T-helper 2 cell (primary cell): Measurements from ENCODE around the gene ANGPT4.
"Not testable (repeated sequence)": the region's sequence is repeated elsewhere in the genome, so short reads cannot be mapped to it uniquely, and the experiment has no call there.

Experiments
- DNase-seq, 5 experiments: peaks; one replicate each; pipeline versions ENCODE4 v3.0.0 to v3.0.0-alpha.2; 2012 to 2022

Gene ANGPT4

DNA sequence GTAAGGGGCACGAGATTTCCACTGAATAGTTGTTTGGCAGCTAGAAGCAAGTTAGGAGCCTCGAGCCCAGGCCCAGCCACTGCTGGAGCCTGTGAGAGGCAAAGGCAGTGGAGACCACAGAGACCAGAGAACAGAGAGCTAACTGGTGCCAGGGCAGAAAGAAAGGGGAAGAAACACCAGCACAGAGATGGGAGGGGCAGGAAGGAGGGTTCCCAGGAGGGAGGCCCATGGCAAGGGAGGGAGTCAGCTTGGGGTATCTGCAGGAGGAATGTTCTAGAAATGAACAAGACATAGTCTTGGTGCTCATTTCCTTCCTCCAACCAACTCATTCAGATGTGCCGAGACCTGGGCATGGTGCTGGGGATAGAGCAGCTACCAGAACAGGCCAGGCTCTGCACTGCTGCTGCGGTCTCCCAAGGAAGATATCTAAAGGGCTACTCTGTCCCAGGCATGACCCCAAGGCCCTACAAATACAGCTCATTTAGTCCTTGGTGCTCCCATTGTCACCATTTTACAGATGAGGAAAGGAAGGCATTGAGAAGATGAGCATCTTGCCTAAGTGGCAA is 10.7 kb downstream of the ANGPT4 start:
- no peak for DNase-seq

DNA sequence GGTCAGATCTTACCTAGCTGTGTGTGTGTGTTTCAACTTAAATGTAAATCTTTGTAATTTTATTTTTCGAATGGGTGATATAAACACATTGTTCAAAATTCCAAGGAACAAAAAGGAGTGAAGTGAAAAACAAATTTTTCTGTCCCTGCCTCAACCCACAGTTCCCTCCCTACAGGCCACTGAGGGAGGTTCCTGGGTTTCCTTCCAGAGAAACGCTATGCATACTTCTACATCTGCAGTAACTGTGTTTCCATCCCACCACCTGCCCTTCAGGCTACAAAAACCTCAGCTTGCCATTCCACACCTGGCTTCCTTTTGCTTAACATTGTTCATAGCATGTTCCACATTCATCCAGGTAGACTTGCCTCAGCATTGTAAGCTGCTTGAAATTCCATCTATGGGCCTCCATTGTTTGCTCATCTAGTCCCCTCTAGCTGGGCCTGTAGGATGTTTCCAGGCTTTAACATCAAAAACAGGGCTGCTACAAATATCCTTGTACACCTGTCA is 12.0 kb downstream of the ANGPT4 start:
- no peak for DNase-seq

DNA sequence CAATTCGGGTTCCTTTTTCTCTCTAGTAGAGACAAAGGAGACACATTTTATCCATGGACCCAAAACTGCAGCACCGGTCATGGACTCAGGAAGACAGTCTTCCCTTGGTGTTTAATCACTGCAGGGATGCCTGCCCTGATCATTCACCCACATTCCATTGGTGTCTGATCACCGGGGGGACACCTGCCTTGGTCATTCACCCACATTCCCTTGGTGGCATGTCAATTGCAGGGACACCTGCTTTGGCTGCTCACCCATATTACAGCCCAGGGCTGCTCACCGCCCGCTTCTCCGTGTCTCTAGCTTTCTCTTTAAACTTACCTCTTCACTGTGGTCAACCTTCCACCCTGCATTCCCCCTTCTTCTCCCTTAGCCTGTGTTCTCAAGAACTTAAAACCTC is 18.7 kb downstream of the ANGPT4 start:
- not testable (repeated sequence) for DNase-seq

DNA sequence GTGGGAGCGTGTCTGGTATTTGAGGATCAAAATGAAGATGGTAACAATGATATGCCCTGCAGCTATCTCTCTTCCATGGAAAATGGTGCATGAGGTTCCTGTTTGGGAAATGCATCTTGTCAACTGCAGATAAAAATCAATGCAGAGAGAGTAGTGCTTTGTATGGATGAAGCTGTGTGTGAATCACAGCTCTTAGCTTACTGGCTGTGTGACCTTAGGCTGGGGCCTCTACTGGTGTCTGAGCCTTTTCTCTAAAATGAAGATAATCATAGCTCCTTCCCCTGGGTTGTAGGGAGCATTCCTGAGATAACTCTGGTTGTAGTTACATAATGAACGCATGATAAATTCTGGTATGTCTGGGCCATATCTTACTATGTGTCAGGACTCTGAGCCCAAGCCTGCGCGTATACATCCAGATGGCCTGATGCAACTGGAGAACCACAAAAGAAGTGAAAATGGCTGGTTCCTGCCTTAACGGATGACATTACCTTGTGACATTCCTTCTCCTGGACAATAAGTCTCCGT is 19.6 kb downstream of the ANGPT4 start:
- no peak for DNase-seq

DNA sequence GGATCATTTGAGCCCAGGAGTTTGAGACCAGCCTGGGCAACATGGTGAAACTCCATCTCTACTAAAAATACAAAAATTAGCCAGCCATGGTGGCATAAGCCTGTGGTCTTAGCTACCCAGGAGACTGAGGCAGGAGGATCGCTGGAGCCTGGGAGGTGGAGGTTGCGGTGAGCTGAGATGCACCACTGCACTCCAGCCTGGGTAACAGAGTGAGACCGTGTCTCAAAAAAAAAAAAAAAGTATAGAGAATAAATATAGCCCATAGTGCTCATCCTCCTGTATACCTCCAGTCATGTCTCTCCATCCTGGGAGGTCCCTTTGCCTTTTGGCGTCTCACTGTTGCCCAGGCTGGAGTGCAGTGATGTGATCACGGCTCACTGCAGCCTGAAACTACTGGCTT is 23.8 kb downstream of the ANGPT4 start:
- not testable (repeated sequence) for DNase-seq

DNA sequence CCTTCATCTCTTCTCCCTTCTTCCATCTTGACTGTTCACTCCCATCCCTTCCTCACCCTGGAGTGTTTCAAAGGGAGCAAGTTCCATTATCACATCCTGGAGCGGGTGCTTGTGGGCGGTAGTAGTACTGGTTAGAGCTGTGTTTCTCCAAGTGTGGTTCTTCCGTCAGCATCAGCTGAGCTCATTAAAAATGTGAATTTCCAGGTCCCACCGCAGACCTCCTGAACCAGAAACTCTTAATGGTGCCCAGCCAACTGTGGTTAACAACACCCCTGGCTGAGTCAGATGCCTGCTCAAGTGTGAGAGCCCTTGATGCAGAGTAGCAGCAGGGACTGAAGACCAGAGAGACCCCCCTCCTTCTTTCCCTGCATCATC is 24.4 kb downstream of the ANGPT4 start:
- no peak for DNase-seq

DNA sequence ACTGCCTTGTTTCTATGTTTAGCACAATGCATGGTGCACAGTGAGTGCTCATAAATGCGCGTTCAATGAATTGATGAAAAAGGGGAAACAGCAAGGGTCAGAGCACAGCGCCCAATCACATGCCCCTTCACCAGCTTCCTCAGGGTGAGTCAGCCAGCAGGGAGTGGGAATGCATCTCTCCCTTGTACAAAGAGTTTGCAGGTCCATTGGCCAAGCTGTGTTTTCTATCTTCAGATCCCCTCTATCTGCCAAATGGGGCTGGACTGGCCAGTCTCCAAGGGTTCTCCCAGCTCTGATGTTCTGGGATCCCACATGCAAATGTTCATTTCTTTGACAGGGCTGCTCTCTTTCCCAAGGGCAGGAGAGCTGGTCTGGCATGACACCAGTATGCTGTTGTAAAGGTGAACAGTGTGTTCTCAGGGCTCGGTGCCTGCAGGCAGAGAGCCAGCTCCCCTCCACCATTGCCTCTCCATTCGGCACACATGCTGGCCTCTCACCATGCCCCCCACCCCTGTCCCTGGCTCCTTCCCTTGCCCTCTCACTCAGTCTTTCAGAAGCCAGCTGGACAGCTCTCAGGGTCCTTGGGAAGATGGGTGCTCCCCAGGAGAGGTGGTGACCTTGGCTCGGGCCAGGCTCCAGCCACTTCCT is 25.0 kb downstream of the ANGPT4 start:
- DNase-seq = no peak

DNA sequence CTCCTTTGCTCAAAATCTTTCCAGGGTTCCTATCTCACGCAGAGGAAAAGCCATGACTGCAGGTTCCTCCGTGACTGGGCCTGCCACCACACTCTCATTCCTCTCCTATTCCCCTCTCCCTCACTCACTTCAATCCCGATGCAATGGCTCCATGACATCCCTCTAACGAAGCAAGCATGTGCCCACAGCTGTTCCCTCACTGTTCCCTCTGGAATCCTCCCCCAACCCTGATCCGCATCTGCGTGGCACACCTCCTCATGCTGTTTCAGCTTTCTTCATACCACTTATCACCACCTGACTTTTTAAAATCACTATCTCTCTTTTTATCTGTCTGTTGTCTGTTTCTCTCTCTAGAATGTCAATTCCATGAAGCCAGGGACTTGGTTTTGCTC is 25.5 kb downstream of the ANGPT4 start:
- DNase-seq = no peak

DNA sequence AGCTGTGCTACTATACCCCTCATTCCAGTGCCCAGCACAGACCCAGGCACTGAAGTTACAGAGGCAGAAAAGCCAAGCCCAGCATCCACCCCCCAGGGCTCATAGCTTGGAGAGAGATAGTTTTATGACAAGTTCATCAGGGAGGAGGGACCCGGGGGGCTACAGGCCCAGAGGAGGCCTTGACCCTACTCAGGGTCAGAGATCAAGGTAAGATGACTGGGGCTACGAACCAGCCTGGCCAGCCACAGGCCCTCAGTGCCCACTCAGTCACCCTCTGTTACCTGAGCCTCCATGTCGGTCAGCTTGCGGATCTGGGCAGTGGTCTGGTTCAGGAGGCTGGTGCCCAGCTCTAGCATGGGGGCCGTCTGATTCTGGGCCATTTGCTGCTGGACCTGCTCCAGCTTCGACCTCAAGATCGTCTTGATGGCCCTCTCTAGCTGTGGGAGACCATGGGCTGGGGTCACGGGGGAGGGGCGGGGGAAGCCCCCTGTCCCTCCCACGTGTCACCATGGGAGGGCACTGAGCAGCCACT is 26.1 kb downstream of the ANGPT4 start:
- no peak for DNase-seq

DNA sequence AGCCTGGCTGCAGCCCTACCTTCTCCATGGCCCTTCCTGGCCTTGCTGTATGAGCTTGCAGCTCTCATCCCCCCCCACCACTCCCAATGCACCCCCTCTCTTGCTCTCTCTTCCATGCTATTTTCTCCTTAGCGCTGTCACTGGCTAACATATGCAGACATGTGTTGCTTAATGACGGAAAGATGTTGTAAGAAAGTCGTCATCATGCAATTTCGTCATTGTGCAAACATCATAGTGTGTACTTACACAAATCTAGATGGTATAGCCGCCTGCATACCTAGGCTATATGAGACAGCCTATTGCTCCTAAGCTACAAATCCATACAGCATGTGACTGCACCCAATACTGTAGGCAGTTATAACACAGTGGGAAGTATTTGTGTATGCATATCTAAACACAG is 27.0 kb downstream of the ANGPT4 start:
- no peak for DNase-seq

DNA sequence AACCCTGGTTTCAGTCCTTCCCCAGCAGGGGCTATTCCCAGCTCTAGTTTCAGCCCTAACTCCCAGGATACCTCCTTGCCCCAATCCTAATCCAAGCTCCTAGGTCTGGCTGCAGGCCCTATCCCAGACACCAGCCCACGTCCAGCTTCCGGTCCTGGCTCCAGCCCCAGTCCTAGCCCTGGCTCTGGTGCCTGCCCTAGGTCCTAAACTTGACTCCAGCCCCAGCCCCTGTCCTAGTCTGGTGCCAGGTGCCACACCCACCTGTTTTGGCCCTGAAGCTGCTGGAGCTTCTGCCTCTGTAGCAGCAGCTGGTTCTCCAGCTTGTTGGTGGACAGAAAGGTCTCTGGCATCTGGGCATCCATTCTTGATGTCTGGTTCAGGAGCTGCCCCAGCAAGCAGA is 28.1 kb downstream of the ANGPT4 start:
- DNase-seq = no peak

DNA sequence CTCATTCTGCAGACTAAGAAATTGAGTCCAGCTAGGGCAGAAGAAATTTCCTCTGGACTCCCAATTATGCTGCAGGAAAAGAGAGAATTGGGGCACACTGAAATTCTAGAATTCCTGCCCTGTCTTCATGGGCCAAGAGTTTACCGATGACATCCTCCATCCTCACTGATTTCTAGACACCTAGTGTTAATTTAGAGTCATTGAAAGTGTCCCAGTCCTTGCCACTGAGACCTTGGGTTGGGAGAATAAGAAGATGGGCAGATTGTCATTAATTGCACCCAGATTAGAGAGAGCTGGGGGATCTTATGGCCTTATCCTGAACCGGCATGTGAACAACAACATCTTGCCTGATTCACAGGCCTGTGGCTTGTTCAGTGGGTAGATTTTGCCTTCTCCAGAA is 29.0 kb downstream of the ANGPT4 start:
- no peak for DNase-seq

DNA sequence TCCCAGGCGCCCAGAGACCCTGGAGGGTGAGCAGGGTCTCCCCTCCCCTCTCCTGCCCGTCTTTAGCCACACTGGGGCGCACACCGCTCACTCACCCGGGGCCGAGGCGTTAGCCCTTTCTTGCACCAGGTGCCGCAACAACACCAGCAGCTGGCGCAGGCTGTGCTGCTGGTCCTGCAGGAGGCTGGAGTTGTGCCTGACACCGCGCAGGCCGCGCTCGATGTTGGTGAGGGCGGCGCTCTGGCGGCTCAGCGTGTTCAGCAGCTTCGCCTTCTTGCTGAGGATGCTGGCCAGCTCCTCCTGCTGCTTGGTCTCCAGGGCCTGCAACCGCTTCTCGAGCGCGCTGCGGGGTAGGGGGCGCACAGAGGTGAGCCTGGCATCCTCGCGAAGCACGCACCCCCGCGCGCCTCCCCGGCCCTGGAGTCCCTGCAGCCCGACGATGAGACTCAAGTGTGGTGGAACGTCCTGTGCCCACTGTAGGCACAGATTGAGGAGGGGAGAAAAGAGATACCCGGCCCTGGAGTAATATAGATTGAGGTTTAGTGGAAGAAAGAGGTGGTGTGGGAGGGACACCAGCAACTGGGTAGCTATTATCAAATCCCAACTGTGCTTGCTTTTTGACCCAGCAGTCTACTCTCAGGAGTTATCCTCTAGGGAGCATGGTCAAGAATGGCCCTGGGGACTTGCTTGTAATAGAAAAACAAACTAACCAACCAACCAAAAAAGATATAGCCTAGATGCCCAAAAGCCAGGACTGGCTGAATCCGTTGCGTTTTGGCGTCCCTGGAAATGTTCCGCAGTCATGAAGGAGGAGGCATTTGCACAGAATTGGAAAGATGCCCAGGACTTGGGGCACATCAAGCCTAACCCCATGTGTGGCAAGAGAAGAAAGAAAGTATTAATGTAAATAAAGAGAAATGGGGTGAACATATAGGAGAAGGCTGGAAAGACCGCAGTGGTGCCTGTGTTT is 30.9 kb downstream of the ANGPT4 start:
- peak in 1 of 5 experiments; percentile 29 for DNase-seq

DNA sequence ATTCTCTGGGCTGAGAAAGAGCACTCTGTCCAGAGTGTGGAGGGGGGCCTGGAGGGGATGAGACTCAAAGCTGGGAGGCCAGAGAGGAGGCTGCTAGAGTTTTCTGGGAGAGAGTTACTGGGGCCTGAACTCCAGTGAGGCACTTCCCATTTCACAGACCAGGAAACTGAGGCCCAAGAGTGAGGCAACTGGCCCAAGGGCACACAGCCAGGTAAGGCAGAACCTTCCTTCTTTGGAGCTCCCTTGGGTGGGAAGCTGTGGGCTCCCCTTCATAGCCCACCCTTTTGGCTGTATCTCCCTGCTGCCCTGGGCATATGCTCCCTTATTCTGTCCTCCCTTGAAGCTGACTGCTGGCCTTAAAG is 34.4 kb downstream of the ANGPT4 start:
- no peak for DNase-seq

DNA sequence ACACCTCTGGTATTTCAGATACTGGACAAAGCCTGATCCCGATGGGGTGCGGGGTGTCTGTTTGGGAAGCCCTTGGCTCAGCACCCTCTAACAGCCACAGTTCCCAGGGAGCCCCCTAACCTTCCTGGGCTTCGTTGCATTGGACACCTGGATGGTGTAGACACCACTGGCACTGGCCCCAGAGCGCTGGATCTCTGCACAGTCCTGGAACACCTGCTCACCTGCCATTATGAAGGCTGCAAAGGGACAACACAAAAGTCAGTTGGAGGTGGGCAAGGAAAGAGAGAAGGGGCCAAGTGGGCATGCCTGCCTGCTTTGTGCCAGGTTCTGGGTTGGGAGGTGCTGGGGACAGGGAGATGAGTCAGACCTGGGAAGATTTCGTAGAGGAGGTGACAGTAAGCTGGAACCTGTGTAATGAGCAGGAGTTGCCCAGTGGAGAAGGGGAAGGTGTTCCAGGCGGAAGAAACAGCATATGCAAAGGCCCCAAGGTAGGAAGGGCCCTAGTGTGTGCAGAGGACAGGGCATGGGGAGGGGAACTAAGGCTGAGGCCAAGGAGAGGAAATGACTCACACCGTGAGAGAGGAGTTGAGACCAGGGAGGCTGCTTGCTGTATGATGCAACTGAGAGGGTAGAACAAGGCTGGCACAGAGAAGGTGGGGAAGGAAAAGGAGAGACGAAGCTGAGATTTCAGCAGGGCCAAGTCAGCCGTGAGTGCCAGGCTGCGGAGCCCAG is 34.9 kb downstream of the ANGPT4 start:
- DNase-seq = peak in 2 of 5 experiments; percentile 9 to 57

DNA sequence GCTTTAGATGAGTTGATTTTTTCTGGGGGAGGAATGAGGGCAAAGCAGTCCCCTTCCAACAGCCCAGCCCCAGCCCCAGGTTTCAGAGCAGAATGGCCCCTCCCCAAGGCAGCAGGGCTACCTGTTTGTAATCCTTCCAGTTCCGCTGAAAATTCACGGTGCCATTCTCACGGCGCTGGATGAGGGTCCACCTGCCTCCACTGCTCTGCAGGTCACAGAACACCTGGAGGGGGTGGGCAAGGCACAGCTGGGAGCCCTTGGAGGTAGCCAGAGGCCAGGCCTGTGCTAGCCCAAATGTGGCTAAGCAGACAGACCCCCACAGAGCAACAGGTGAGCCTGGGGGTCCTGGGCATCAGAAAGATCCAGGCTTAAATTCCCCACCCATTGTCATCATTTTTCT is 36.5 kb downstream of the ANGPT4 start:
- DNase-seq = no peak

DNA sequence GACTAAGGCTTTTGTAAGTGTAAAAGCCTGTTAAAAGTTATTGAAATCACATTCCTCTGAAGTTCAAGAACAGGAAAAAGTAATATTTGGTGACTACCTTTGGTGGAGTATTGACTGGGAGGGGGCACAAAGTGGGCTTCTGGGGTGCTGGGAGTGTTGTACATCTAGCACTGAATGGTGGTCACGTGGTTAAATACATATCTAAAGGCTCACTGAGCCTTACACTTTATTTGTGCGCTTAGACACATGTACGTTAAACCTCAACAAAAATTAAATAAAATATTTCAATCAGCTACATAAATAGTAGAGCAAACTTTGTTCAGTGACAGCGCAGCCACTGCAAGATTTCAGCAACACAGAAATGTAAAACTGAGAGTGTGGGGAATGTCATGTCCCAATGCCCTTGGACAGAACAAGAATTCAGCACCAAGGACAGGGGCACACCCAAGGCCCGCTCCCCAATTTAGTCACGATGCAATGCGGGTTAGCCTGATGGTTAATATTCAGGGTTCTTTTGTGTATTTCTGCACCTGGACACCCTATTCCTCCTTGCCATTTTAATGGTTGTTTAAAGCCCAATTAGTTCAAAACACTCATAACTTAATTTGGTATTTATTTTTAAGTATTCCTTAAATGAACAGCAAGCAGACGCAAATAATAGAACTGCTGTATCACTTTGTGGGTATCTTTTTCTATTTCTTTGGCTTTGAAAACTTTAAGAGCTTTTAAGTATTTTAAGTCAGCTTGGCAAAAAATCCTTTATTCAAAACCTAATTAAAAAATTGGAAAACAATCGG is 37.4 kb downstream of the ANGPT4 start:
- DNase-seq = peak in 1 of 5 experiments; percentile 18

DNA sequence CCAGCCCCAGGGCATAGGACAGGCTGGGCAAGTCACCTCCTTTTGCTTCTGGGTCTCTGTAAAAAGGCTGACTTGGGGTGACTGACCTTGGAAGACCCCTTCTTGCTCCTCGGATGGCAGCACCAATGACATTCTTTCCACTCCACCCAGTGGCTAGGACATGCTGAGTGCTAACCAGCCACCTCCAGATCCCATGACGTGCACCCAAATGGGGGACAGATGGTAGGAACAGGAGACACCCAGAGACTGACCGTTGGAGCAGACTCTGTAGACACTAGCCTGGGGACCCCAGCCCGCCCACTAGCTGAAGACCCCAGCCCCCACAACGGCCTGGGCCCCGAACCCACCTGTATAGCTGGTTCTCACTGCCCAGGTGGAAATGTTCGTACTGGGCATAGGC is 38.3 kb downstream of the ANGPT4 start:
- no peak for DNase-seq

DNA sequence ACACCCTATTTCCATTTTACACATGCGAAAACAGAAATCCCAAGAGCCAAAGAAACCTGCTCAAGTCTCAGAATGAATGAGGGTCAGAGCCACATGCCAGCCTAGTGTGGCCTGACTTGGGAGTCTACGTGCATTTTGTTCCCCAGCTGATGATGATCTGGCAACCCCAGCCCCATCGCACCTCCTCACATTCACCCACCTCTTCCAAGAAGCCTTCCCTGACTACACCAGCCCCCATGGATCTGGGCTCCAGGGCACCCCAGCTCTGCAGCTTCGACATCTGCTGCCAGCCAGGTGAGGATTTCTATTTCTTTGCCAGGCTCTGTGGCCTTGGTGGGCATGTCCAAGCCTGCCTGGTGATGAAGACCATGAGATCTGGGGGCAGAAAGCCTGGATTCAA is 41.0 kb downstream of the ANGPT4 start:
- no peak for DNase-seq

DNA sequence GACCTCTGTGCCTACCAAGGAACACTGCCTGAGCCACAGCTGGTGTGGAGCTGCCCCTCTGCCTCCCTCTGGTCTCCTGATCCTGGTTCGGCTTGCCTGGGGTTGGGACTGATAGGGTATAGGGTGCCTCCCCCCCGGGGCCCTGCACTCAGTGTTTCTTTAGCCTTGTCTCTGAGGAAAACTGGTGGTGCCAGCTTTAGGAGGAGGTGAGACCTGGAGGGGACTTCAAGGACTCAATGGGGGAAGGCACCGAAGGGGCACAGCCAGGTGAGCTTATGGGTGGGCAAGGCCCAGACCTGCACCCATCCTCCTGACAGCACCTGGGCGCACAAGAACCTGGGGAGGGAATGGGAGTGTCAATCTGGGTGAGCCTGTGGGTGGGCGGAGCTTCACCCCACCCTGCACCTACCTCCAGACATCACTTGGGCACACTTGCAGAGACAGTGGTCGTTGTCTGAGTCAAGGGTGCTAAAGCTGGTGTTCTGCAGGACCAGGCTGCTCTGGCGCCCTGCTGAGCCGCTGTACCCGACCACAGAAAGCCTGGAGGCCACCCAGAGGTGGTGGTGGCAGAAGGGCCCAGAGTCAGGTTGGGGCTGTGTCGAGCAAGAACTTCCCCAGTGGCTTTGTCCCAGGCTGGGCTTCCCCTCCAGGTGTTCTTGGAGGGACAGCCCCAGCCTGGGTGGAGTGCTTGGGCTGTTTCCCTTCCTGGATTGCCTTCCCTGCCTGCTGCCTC is 42.1 kb downstream of the ANGPT4 start:
- DNase-seq = no peak
